ENCODE results near the gene CARD16.

- no peak for TF ChIP-seq POLR2A (IDR thresholded peaks at IDR 0.05; ENCODE audit: low read length)
- no peak for TF ChIP-seq GATA1 (IDR thresholded peaks at IDR 0.05; ENCODE audit: low read depth, low read length)
These were observed 45.4 kb downstream of the CARD16 start for GRCh38 chr11:104999721-105000120.

Measured in erythroblast (primary cell).